GM10847 (cell line): Measurements from ENCODE around the gene ADAM8.

Source experiments
- POLR2A ChIP-seq: IDR thresholded peaks from 2 replicates; pipeline ENCODE4 v1.6.1; 2011; ENCODE audit not compliant: insufficient read length; ENCODE audit errors: extremely low read depth

ADAM8 gene

DNA sequence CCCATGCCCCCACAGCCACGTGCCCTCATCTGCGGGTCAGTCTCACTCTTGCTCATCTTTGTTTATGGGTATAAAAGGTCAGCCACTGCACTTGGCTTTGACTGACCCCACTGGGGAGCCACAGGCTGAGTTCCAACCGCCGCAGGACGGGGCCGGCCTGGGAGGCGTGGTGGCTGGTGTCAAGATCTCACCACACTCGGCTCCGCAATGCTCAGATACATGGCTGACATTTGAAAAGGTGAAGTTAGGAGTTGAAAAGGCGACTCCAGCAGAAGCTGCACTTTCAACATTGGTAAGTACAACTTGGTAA, 17.1 kb upstream of the ADAM8 start:
- TF ChIP-seq POLR2A: no peak

DNA sequence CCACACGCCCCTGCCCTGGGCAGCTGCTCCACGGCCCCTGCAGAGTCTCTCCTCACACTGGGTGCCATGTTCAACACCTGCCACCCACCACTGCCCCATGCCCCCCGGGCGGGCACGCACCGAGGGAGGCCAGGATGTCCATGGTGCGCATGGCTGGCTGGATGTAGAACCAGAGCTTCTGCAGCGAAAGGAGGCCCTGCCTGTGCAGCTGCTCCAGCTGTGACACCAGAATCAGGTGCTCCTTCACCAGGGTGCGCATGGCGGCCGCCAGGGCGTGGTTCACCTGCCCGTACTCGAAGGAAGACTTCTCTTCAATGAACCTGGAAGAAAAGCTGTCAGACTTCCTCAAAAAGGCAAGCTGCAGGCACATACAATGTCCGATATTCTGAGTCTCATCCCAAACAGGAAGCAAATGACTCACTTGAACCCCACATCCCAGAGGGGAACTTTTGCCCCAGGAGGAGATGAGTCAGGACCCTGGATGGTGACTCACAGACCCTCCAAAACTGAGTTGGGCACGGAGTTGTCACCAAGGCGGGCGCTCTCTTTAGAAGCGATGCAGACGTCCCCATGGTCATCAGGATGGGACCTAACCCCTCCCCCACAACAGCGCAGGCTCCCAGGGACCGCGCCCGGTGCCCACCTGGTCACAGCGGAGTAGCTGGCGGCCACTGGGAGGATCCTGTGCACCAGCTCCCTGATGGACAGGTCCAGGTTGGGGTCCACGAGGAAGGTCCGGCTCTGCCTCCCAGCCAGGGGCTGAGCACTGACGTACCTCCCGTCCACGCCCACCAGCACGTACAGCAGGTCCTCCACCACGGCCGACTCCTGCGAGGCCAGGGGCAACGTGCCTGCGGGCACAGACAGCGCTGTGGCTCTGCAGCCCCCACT, 16.5 kb upstream of the ADAM8 start:
- no peak for TF ChIP-seq POLR2A

DNA sequence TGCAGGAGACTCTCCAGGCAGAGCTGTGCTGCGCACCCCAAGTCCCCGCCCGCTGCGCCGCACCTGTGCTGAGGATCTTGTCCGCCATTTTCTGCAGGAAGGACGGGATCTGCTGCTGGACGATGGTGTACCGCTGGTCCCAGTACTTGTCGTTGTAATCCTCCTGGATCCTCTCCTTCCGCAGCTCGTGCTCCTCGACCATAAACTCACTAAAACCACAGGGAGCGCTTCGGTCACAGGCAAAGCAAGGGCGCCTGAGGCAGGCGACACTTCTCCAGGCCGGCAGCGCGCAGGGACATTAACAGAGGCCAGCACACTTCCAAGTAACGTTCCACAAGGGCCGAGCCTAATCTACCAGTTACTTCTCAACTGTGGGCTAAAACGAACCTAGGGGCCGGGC, 13.1 kb upstream of the ADAM8 start:
- no peak for TF ChIP-seq POLR2A

GRCh38 chr10:133287832-133288500, 11.3 kb upstream of the ADAM8 start:
- TF ChIP-seq POLR2A: no peak

DNA sequence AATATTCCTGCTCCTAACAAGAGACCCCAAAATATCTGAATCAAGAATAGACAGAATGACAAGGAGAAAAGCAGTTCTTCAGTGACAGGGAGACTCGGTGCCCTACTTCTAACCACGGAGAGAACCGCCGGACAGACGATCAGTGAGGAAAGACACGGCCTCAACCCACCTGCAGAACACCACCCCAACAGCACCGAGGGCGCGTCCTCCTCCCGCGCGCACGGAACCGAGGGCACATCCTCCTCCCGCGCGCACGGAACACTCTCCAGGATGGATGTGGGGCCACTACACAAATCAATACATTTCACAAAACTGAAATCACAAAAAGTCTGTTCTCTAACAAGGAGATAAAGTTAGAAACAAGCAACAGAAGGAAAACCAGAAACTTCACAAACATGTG, 9.7 kb upstream of the ADAM8 start:
- TF ChIP-seq POLR2A: no peak

GRCh38 chr10:133285217-133285616, 8.5 kb upstream of the ADAM8 start:
- TF ChIP-seq POLR2A: no peak

GRCh38 chr10:133283931-133284330, 7.3 kb upstream of the ADAM8 start:
- no peak for TF ChIP-seq POLR2A

DNA sequence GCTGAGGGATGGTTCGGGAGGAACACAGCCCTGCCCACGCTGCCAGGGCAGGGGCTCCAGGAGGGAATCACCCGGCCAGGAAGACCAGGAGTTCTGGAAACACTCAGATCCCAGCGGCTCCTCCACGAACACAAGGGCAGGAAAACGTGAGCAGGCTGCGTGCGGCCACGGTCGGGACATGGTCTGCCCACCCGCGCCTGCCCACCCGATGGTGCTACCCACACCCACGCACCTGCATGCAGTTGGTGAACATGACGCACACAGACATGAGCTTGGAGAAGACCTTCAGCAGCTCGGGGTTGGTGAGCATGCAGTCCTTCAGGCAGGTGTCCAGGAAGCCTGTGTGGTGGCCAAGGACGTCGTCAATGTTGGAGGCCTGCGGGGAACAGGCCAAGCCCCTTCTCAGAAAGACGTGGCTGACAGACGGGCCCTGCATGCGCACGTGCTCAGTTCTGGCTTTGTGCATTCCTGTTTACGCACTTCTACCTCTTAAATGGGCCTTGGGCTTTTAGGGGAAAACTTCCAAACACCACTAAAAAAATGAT, 6.2 kb upstream of the ADAM8 start:
- TF ChIP-seq POLR2A: no peak

- no peak for TF ChIP-seq POLR2A
Observed at GRCh38 chr10:133281628-133282372, 5.1 kb upstream of the ADAM8 start.

DNA sequence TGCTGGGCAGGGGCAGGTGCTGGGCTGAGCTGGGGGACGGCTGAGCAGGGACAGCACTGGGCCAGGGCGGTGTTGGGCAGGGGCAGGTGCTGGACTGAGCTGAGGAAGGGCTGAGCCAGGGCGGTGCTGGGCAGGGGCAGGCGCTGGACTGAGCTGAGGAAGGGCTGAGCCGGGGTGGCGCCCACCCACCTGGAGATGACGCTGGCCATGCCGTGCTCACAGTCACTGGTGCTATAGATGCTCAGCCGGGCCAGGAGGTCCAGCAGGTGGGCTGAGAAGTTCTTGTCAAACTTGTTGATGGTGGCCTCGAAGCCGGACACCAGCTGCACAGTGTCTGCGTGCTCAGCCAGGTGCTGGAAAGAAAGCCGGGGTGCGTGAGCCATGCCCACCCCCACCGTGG, 4.4 kb upstream of the ADAM8 start:
- TF ChIP-seq POLR2A: no peak

DNA sequence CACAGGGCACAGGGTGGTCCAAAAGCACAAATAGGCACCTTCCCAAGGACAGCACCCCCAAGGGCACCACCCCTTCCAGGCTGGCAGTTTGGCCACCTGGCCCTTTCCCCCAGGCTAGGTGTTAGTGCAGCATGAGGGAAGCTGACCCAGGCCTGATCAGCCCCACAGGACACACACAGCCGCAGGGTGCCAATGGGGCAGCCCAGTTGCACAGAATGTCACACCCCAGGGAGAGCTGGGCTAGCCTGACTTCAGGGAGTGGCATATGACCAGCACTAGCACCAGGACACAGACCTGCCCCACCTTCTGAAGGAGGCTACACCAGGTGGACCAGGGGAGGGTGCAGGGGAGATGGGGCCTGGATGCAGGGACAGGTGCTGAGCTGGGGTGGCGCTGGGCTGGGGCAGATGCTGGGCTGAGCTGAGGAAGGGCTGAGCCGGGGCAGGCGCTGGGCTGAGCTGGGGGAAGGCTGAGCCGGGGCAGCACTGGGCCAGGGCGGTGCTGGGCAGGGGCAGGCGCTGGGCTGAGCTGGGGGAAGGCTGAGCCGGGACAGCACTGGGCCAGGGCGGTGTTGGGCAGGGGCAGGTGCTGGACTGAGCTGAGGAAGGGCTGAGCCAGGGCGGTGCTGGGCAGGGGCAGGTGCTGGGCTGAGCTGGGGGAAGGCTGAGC, 3.9 kb upstream of the ADAM8 start:
- TF ChIP-seq POLR2A: no peak

DNA sequence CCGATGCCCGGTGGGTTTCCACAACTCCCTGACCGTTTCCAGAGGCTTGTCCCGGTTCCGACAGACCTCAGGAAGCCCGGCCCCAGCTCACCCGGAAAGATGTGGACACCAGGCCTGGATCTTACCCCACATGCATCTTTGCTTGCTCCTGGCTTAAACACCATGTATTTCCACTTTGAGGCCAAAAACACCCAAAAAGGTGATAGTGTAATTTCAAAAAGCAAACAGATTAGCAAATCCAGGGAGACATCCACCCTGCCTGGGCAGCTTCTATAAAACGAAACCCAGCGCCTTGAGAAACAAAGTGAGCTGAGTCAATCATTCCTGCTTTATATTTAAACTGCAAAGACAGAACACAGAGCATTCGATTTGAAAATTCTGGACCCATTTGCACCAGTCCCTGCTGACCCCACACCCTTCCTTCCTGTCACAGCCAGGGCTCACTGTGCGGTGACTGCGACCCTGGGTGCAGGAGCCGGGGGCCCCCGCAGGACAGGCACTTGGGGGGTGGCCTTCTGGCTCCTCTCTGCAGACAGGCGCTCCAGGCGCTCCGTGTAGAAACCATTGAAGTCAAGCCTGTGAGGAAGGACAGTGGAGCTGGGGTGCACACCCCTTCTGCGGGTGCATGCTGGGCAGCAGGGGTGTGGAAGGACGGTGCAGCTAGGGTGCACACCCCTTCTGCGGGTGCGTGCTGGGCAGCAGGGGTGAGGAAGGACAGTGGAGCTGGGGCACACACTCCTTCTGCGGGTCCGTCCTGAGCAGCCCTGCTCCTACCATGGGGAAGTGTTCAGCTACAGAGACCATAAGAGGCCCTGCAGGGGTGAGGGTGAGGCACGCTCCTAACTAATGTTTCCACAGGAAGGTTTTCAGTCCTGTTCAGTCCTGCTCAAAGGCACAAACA, 2.9 kb upstream of the ADAM8 start:
- TF ChIP-seq POLR2A: no peak

DNA sequence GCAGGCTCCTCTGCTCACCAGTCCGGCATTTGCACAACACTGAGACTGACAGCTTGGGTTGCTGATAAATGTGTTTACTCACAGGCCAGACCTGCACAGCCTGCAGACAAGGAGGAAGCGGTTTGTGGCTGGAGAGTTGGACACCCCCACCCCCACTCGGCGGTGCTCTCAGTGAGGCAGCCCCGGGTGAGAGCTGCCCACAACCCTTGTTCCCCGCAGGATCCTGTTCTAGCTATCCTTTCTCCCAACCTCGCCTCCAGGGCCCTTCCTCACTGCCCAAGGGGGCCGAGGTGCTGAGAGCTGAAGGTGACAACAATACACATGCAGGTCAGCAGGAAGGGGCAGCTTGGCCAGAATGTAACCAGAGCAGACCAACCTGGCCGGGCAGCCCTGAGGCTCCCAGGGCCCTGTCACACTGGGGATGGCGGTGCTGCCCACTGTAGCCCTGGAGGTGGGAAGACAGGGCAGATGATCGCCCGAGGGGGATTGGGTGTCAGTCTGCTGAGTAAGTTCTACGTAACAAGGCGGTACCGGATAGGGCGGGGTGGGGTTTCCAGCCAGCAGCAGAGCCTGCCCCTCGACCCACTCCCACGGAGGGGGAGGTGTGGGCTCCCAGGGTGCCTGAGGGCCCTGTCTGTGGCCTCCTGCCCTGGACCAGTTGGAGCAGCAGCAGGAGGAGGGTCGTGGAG, 2.1 kb upstream of the ADAM8 start:
- TF ChIP-seq POLR2A: no peak
